Measurements from ENCODE around the gene CEP135. TPM values are rescaled to one million over a fixed set of nuclear protein-coding genes. Genes with fewer than 3 reads are reported as not detected.

The CEP135 gene
- total RNA-seq, 1 donor from 2014 or later = 5.6 TPM

DNA sequence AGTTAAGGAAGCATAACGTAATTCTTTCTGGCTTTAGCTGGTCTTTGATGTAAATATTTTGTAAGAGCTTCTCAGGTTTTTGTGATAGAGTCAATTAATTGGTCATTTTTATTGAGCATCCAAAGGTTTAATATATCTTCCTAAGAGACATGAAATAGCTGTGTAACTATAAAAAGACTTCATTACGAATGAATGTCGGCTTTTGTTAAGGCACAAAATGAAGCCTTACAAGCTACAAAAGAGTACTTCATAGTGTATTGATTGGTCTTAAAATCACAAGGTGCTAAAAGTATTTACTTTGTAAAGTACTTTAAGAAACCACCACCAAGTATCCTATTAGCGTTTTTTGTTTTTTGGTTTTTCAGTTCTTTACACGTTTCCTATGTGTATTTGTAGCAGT, 104.2 kb downstream of the CEP135 start:
- TF ChIP-seq, protein P1, sequence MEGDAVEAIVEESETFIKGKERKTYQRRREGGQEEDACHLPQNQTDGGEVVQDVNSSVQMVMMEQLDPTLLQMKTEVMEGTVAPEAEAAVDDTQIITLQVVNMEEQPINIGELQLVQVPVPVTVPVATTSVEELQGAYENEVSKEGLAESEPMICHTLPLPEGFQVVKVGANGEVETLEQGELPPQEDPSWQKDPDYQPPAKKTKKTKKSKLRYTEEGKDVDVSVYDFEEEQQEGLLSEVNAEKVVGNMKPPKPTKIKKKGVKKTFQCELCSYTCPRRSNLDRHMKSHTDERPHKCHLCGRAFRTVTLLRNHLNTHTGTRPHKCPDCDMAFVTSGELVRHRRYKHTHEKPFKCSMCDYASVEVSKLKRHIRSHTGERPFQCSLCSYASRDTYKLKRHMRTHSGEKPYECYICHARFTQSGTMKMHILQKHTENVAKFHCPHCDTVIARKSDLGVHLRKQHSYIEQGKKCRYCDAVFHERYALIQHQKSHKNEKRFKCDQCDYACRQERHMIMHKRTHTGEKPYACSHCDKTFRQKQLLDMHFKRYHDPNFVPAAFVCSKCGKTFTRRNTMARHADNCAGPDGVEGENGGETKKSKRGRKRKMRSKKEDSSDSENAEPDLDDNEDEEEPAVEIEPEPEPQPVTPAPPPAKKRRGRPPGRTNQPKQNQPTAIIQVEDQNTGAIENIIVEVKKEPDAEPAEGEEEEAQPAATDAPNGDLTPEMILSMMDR (IDR thresholded peaks at IDR 0.05; ENCODE audit: insufficient read depth, low read length, poor library complexity, severe bottlenecking) = no peak
- no peaks in the 10 kb centered on the region for H3K36me3 ChIP-seq (ENCODE audit: control insufficient read depth, insufficient read depth, low read length)
- no peaks in the 10 kb centered on the region for H3K27me3 ChIP-seq (ENCODE audit: control insufficient read depth, insufficient read depth, low read length)
- DNase-seq (ENCODE audit: low read depth) = no peak
- H3K4me3 ChIP-seq (ENCODE audit: low read depth, low read length) = no peak overlapping the region

DNA sequence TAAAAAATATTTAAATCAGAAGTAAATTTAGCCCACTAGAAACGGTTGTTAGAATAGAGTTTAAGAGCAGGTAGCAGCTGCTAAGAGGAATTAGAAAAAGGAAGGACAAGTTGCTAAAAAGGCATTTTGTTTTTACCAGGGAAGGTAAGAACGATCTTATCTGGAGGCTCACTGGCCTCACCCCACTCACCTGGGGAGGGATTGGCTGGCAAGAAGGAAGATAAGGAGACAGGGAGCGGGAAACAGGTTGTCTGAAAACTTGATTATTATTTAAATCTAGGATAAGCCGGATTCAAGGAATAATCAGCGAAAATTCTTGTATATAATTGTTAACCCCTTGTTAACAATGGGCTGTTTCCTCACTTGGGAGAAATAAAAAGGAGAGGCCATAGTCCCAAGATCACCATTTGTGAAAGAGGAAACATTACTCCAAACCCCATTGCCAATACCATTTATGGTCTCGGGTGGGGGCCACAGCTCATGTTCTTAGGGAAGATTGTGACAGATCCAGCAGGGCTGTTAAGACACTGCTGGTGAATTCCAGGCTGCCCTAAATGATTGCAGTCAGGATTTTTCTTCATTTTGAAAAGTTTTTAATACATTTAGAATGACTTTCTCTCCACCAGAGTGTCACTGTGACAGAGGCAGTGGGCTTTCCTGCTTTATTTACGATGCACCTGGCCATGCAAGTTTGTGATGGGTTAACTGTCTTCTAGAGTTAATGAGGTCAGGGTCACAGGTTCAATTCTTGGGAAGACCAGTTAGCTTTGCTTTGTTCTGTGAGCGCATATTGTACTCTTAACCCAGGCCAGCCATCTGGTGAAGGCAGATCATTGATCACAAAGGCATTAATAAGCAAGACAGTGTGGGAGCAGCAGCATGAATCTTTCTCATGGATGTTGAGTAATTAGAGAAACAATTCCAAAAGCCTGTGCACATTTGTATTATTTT, 106.6 kb downstream of the CEP135 start:
- H3K4me3 ChIP-seq (ENCODE audit: low read depth, low read length) = no peak overlapping the region
- no peak for DNase-seq (ENCODE audit: low read depth)
- H3K36me3 ChIP-seq (ENCODE audit: control insufficient read depth, insufficient read depth, low read length) = no peaks in the 10 kb centered on the region
- TF ChIP-seq, protein P1 (IDR thresholded peaks at IDR 0.05; ENCODE audit: insufficient read depth, low read length, poor library complexity, severe bottlenecking) = no peak
- H3K27me3 ChIP-seq (ENCODE audit: control insufficient read depth, insufficient read depth, low read length) = no peaks in the 10 kb centered on the region

DNA sequence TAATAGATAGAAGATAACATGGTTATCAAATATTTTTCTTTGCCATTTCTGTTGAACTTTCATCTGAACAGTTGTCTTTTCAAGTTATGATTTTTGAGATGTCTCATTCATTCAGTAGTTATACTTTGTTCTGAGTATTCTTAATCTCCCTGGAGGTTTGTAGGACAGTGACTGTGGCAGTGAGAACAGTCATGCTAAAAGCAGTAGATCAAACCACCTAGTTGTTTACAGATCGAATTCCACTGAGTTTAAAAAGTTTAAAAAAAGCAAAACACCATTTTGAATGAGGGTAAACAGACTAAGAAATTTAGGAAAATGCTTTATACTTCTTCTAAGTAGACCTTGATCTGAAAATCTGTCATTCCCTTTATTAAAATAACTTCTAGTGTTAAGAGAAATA, 107.2 kb downstream of the CEP135 start:
- Histone ChIP-seq H3K27me3 (ENCODE audit: control insufficient read depth, insufficient read depth, low read length) (no peaks in the 10 kb centered on the region), H3K4me3 (ENCODE audit: low read depth, low read length) (no peak overlapping the region), H3K36me3 (ENCODE audit: control insufficient read depth, insufficient read depth, low read length) (no peaks in the 10 kb centered on the region)
- DNase-seq (ENCODE audit: low read depth) = no peak
- TF ChIP-seq, protein P1 (IDR thresholded peaks at IDR 0.05; ENCODE audit: insufficient read depth, low read length, poor library complexity, severe bottlenecking) = no peak

GRCh38 chr4:56058555-56058954, 109.8 kb downstream of the CEP135 start:
- no peaks in the 10 kb centered on the region for H3K27me3 ChIP-seq (ENCODE audit: control insufficient read depth, insufficient read depth, low read length)
- no peak overlapping the region for H3K4me3 ChIP-seq (ENCODE audit: low read depth, low read length)
- no peak for DNase-seq (ENCODE audit: low read depth)
- H3K36me3 ChIP-seq (ENCODE audit: control insufficient read depth, insufficient read depth, low read length) = no peaks in the 10 kb centered on the region
- TF ChIP-seq, protein P1 (IDR thresholded peaks at IDR 0.05; ENCODE audit: insufficient read depth, low read length, poor library complexity, severe bottlenecking) = no peak

GRCh38 chr4:56060036-56060435, 111.3 kb downstream of the CEP135 start:
- Histone ChIP-seq H3K4me3 (ENCODE audit: low read depth, low read length) (no peak overlapping the region), H3K36me3 (ENCODE audit: control insufficient read depth, insufficient read depth, low read length) (no peaks in the 10 kb centered on the region), H3K27me3 (ENCODE audit: control insufficient read depth, insufficient read depth, low read length) (no peaks in the 10 kb centered on the region)
- TF ChIP-seq, protein P1 (IDR thresholded peaks at IDR 0.05; ENCODE audit: insufficient read depth, low read length, poor library complexity, severe bottlenecking) = no peak
- no peak for DNase-seq (ENCODE audit: low read depth)
